GM12892 (cell line): ENCODE data around the gene FCMR.

ENCODE experiments used
- POLR2A ChIP-seq: IDR thresholded peaks from 2 replicates; pipeline ENCODE4 v1.6.1; 2011; ENCODE audit warnings: low read depth, low read length, control low read depth
- POLR2AphosphoS5 ChIP-seq: IDR thresholded peaks from 2 replicates; pipeline ENCODE4 v1.6.1; 2011; ENCODE audit warnings: low read depth, low read length, control low read depth
- TAF1 ChIP-seq: IDR thresholded peaks from 2 replicates; pipeline ENCODE4 v1.6.1; 2011; ENCODE audit warnings: low read depth, mild to moderate bottlenecking, control low read depth, low read length, borderline replicate concordance

GRCh38 chr1:206969090-206969489 is 47.3 kb upstream of the FCMR start:
- TF ChIP-seq POLR2AphosphoS5: no peak
- no peak for TF ChIP-seq TAF1
- TF ChIP-seq POLR2A: no peak
